ENCODE data around the gene TXNRD1.

DNA sequence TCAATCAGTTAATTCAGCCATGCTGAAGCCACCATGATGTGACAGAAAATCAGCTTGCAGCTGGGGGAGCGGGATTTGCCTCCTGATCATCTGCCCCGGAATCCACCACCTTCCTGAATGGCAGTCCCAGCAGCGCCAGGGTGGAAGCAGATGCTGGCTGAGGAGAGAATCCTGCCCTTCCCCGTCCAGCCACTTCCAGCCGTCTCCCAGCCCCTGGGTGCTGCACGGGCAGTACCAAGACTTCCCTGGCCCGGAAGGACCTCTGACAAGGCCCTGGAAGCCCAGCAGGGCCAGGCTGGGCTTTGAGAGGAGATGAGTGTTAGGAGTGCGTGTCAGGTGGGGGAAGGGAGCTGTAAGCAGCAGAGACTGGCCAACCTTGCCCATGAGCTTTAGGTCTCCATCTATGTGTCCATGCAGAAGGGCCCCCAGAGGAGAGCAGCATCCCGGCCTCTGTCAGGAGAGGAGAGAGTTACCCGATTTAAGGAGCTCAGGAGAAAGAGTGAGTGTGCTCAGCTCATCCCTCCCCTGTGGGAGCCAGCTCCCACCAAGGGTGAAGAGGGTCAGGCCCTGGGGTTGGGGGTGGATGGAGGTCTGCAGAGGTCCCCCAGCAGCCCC is 157.2 kb downstream of the TXNRD1 start:
- TF ChIP-seq CTCF (IDR thresholded peaks at IDR 0.05; ENCODE audit: insufficient read depth, low read depth, low read length) = no peak
- no peak for TF ChIP-seq EZH2 (IDR thresholded peaks at IDR 0.05; ENCODE audit: insufficient read depth, low read length)

Measured in astrocyte (in vitro differentiated cells and primary cell).